ENCODE results near the gene SSH2.

- TF ChIP-seq CTCF (IDR thresholded peaks at IDR 0.05) (no peak), SMC3 (IDR thresholded peaks at IDR 0.05; ENCODE audit: low read depth, low read length) (no peak), RCOR1 (IDR thresholded peaks at IDR 0.05; ENCODE audit: low read length) (no peak), FOXJ3 (CRISPR knock-in tag; IDR thresholded peaks at IDR 0.05) (no peak), FOSL2 (IDR thresholded peaks at IDR 0.05; ENCODE audit: borderline replicate concordance, low read depth) (no peak), PBX3 (IDR thresholded peaks at IDR 0.05) (no peak)
These were observed 304.8 kb downstream of the SSH2 start for GRCh38 chr17:29625037-29625750.

Measured in SK-N-SH (cell line).